Activated naive CD8-positive, alpha-beta T cell treated with anti-CD3 and anti-CD28 coated beads, Interleukin-2, amount 10 ng/mL, durations not matched to agents 7 days and 5 days (primary cell): ENCODE results near the gene LDLRAD3. TPM values are rescaled to one million over a fixed set of nuclear protein-coding genes. Genes with fewer than 3 reads are reported as not detected.

Experiments used
- ATAC-seq: fragments of 150-1000 bp; cut with Tn5 transposase; one replicate; pipeline ENCODE4 v1.10.0; 2021; ENCODE audit warnings: low read depth, moderate library complexity
- POLR2A ChIA-PET: fragments of 350-600 bp; sonication (Branson Sonifier 250); formaldehyde crosslinking; loops from one replicate; lab custom pipeline; 2021; ENCODE audit warnings: antibody characterized with exemption; lab: Charles Lee
- DNase-seq: peaks from one replicate; pipeline ENCODE4 v3.0.0; 2021
- H3K27ac Mint-ChIP-seq: one replicate; pipeline ENCODE4 v1.8.0; 2022; ENCODE audit warnings: mild to moderate bottlenecking, mixed read lengths
- H3K27me3 Mint-ChIP-seq: one replicate; pipeline ENCODE4 v1.8.0; 2022; ENCODE audit warnings: mild to moderate bottlenecking, moderate library complexity, mixed read lengths
- H3K36me3 Mint-ChIP-seq: one replicate; pipeline ENCODE4 v1.8.0; 2021; ENCODE audit warnings: mild to moderate bottlenecking, mixed read lengths
- H3K4me1 Mint-ChIP-seq: one replicate; pipeline ENCODE4 v1.8.0; 2021; ENCODE audit warnings: mixed read lengths
- H3K4me3 Mint-ChIP-seq: one replicate; pipeline ENCODE4 v1.8.0; 2022; ENCODE audit warnings: mild to moderate bottlenecking, moderate library complexity, mixed read lengths
- H3K9me3 Mint-ChIP-seq: one replicate; pipeline ENCODE4 v1.8.0; 2021; ENCODE audit warnings: mixed read lengths
- total RNA-seq, 2 experiments: library from RNA; stranded (reverse); gene quantifications; one replicate each; pipeline ENCODE4 v1.2.3, GENCODE V29; 2021

The LDLRAD3 gene
- total RNA-seq, 2 experiments from 2014 or later = 0.09 TPM; not detected in 1

GRCh38 chr11:36069576-36070212 lies 125.8 kb downstream of the LDLRAD3 start:
- H3K4me3 Mint-ChIP-seq = no peak overlapping the region
- POLR2A ChIA-PET = no interaction called here
- no peak overlapping the region for H3K27ac Mint-ChIP-seq
- no peak for ATAC-seq
- peaks cover 5% of the 10 kb centered on the region for H3K27me3 Mint-ChIP-seq
- H3K4me1 Mint-ChIP-seq = no peaks in the 10 kb centered on the region
- no peak for DNase-seq
- H3K9me3 Mint-ChIP-seq = peaks cover 4% of the 10 kb centered on the region
- no peaks in the 10 kb centered on the region for H3K36me3 Mint-ChIP-seq

DNA sequence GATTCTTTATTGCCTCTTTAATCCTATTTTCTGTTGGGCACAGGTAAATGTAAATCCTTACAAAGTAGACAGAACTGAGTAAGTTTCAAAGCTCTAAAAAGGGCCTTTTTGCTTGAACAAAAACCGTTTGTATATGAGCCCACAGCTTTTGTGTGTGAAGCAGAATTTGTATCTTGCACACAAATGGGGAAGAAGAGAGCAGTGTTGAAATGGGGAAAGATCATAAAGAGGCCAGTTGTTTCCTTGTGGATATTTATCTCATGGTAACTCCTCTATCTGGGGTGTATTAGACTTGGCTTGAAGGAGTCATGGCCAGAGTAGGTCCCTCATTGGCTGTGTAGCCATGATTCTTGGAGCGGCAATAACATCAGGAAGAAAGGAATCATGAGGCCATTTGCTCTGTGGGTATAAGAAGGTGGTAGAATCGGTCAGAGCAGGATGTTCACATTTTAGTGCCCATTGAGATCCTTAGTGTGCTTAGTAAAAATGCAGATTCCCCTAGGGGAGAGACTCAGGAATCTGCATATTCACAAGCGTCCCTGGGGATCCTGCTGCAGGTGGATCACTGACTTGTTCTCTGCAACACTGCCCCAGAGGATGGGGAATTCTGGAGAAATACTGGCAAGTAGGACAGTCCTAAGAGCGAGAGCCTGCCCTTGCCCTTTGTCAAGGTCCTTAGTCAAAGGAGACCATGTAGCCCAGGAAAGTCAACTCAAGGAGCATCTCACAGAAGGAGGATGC lies 126.5 kb downstream of the LDLRAD3 start:
- peaks cover 2% of the 10 kb centered on the region for H3K27me3 Mint-ChIP-seq
- no peaks in the 10 kb centered on the region for H3K4me1 Mint-ChIP-seq
- H3K36me3 Mint-ChIP-seq = no peaks in the 10 kb centered on the region
- H3K27ac Mint-ChIP-seq = no peak overlapping the region
- DNase-seq = no peak
- ATAC-seq = no peak
- H3K4me3 Mint-ChIP-seq = no peak overlapping the region
- H3K9me3 Mint-ChIP-seq = peaks cover 3% of the 10 kb centered on the region
- POLR2A ChIA-PET = no interaction called here

GRCh38 chr11:36070954-36071330 lies 127.1 kb downstream of the LDLRAD3 start:
- Mint-ChIP-seq H3K27me3 (peaks cover 2% of the 10 kb centered on the region), H3K27ac (no peak overlapping the region), H3K36me3 (no peaks in the 10 kb centered on the region), H3K4me1 (no peaks in the 10 kb centered on the region), H3K4me3 (no peak overlapping the region), H3K9me3 (peaks cover 3% of the 10 kb centered on the region)
- ATAC-seq = no peak
- DNase-seq = no peak
- POLR2A ChIA-PET = no interaction called here

GRCh38 chr11:36071917-36072500 lies 128.1 kb downstream of the LDLRAD3 start:
- Mint-ChIP-seq H3K4me3 (no peak overlapping the region), H3K27me3 (peaks cover 2% of the 10 kb centered on the region), H3K9me3 (peaks cover under 1% of the 10 kb centered on the region), H3K4me1 (no peaks in the 10 kb centered on the region), H3K36me3 (no peaks in the 10 kb centered on the region), H3K27ac (no peak overlapping the region)
- no peak for ATAC-seq
- DNase-seq = no peak
- POLR2A ChIA-PET = no interaction called here

DNA sequence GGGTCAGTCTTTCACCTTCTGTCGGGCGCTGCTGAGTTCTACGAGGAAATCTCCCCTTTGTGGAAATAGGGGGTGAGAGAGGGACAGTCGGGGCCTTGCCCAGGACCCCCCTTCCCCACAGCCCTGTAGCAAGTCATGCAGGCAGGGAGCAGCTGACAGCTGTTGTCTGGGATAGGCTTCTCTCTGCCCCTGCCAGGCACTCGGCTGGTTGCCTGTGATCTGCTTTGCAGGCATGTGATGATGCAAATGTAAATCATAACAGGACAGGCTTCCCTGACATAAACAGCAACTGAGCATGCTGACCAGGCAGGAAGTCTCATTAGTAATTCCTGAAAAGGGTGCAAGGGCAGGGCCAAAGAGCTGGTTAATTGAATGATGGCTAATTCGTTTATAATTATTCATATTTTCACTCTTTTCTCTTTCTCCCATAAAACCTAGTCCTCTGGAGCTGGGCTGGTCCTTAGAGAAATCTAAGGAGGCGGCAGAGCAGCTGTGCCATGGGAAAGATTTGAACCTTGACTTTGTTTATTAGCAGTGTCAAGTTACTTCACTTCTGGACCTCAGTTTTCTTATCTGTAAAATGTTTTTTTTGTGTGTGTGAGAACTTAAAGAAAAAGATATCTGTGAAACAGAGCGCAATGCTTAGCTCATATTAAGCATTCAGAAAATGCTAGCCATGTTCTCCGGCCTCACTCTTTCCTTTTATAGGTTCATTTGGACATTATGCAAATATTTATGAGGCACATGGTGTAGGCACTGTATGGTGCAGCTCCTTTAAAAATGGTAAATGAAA lies 129.7 kb downstream of the LDLRAD3 start:
- no peak for ATAC-seq
- POLR2A ChIA-PET = no interaction called here
- Mint-ChIP-seq H3K27me3 (peaks cover 2% of the 10 kb centered on the region), H3K27ac (no peak overlapping the region), H3K4me1 (no peaks in the 10 kb centered on the region), H3K9me3 (no peaks in the 10 kb centered on the region), H3K4me3 (no peak overlapping the region), H3K36me3 (no peaks in the 10 kb centered on the region)
- no peak for DNase-seq

- H3K27me3 Mint-ChIP-seq = peaks cover 2% of the 10 kb centered on the region
- no peaks in the 10 kb centered on the region for H3K9me3 Mint-ChIP-seq
- no peak overlapping the region for H3K27ac Mint-ChIP-seq
- POLR2A ChIA-PET = no interaction called here
- no peak for DNase-seq
- H3K4me3 Mint-ChIP-seq = no peak overlapping the region
- no peaks in the 10 kb centered on the region for H3K4me1 Mint-ChIP-seq
- H3K36me3 Mint-ChIP-seq = no peaks in the 10 kb centered on the region
- no peak for ATAC-seq
Observed at GRCh38 chr11:36074941-36075431, 131.1 kb downstream of the LDLRAD3 start.

- no peaks in the 10 kb centered on the region for H3K4me1 Mint-ChIP-seq
- H3K36me3 Mint-ChIP-seq = no peaks in the 10 kb centered on the region
- H3K4me3 Mint-ChIP-seq = no peak overlapping the region
- peaks cover 2% of the 10 kb centered on the region for H3K27me3 Mint-ChIP-seq
- H3K27ac Mint-ChIP-seq = no peak overlapping the region
- no peak for ATAC-seq
- POLR2A ChIA-PET = no interaction called here
- DNase-seq = no peak
- H3K9me3 Mint-ChIP-seq = no peaks in the 10 kb centered on the region
Observed at GRCh38 chr11:36077368-36077767, 133.5 kb downstream of the LDLRAD3 start.

- ATAC-seq (no peak), DNase-seq (no peak)
- Mint-ChIP-seq H3K9me3 (peaks cover 3% of the 10 kb centered on the region), H3K27ac (no peak overlapping the region), H3K36me3 (no peaks in the 10 kb centered on the region), H3K4me3 (no peak overlapping the region), H3K27me3 (peaks cover under 1% of the 10 kb centered on the region), H3K4me1 (no peaks in the 10 kb centered on the region)
- POLR2A ChIA-PET = no interaction called here
Observed at GRCh38 chr11:36077886-36078685, 134.2 kb downstream of the LDLRAD3 start.

DNA sequence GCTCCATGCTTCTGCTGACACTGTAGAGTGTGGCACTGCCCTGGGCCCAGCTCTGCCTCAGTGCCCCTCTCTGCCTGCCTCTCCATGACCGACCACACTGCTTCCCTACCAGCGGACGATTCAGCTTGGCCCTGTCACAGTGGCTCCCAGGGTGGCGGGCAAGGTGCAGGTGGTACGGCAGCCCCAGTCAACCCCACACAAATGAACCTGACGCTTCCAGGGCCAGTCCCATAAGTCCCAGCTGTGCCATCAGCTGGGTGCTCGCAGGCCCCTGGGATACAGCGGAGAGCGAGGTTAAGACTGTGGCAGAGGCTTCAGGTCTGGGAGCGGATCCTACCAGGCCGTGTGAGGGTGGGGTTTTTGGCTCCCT lies 134.8 kb downstream of the LDLRAD3 start:
- Mint-ChIP-seq H3K36me3 (no peaks in the 10 kb centered on the region), H3K4me3 (no peak overlapping the region), H3K27ac (no peak overlapping the region), H3K27me3 (no peaks in the 10 kb centered on the region), H3K4me1 (no peaks in the 10 kb centered on the region), H3K9me3 (peaks cover 3% of the 10 kb centered on the region)
- ATAC-seq (no peak), DNase-seq (no peak)
- POLR2A ChIA-PET = no interaction called here

- H3K9me3 Mint-ChIP-seq = peaks cover 3% of the 10 kb centered on the region
- POLR2A ChIA-PET = no interaction called here
- H3K27ac Mint-ChIP-seq = no peak overlapping the region
- ATAC-seq = no peak
- no peak for DNase-seq
- no peaks in the 10 kb centered on the region for H3K4me1 Mint-ChIP-seq
- H3K36me3 Mint-ChIP-seq = no peaks in the 10 kb centered on the region
- no peaks in the 10 kb centered on the region for H3K27me3 Mint-ChIP-seq
- no peak overlapping the region for H3K4me3 Mint-ChIP-seq
Observed at GRCh38 chr11:36079878-36080675, 136.2 kb downstream of the LDLRAD3 start.

- no peaks in the 10 kb centered on the region for H3K36me3 Mint-ChIP-seq
- POLR2A ChIA-PET = no interaction called here
- H3K9me3 Mint-ChIP-seq = peaks cover 3% of the 10 kb centered on the region
- DNase-seq = no peak
- H3K4me3 Mint-ChIP-seq = no peak overlapping the region
- no peak overlapping the region for H3K27ac Mint-ChIP-seq
- no peak for ATAC-seq
- H3K27me3 Mint-ChIP-seq = no peaks in the 10 kb centered on the region
- H3K4me1 Mint-ChIP-seq = no peaks in the 10 kb centered on the region
Observed at GRCh38 chr11:36081274-36081945, 137.5 kb downstream of the LDLRAD3 start.

- Mint-ChIP-seq H3K36me3 (no peaks in the 10 kb centered on the region), H3K27ac (no peak overlapping the region), H3K27me3 (peaks cover 17% of the 10 kb centered on the region), H3K4me1 (peaks cover 5% of the 10 kb centered on the region), H3K4me3 (no peak overlapping the region), H3K9me3 (peaks cover 3% of the 10 kb centered on the region)
- DNase-seq (no peak), ATAC-seq (no peak)
- POLR2A ChIA-PET = no interaction called here
Observed at GRCh38 chr11:36086366-36086765, 142.5 kb downstream of the LDLRAD3 start.
